Stimulated activated CD4-positive, alpha-beta T cell treated with anti-CD3 and anti-CD28 coated beads, TNF-alpha, amount 100 ng/mL, for 4 hours (primary cell): Measurements from ENCODE around the gene IQSEC3.

Experiments
- DNase-seq, 3 experiments: peaks; one replicate each; pipeline ENCODE4 v3.0.0-alpha.2; 2020; ENCODE audit warnings: low read depth in 3 of 3

IQSEC3 gene

DNA sequence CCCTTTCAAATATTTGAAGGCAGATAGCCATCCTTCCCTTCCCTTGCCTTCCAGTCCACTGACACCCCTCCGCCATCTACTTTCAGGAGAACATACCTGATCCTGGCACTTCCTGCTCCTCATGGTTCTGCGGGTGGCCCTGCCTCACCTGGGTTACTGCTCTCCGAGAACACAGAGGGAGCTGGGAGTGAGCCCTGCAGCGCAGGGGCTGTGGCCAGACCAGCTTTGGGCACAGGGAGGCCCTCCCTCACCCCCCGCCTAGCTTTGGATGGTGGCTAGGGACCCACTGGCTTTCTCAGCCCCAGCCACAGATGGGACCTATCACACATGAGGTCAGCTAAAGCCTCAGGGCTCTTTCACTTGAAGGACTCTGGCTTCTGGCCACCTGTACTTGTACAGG, 12.4 kb downstream of the IQSEC3 start:
- DNase-seq: no peak

DNA sequence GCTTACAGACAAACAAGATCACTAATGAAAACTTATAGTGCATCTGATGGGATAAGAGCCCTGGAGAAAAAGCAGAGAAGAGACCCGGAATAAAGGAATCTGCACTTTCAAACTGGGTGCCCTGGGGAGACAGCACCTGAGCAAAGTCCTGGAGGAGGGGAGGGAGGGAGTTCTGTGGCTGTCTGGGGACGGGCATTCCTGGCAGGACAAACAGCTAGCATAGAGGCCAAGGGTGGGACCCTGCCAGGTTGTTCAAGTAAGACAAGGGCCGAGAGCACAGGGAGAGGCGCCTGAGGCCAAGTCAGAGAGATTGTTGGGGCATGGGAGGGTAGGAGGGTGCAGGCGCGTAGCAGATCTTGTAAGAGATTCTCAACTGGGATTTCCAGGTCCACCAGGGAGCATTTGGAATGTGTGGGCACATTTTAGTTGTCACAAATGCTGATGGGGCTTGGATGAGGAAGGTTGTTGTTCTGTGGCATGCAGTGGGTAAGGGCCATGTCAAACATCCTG, 14.2 kb downstream of the IQSEC3 start:
- no peak for DNase-seq

DNA sequence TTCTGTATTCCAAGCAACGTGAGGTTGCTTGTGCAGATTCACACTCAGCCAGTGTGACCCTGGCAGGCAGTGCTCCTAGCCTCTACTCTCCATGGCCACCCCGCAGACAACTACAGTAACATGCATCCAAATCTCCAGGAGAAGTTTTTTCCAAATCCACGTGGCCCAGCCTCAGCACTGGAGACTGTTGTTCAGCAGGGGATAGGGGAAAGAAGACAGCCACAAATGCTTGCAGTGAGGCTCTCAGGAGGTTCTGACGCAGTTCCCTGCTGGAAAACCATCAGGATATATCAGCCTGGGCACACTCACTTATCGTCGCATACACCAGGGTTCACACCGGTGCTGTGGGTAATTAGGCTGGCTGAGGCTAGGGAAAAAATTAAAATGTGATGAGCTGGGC, 16.2 kb downstream of the IQSEC3 start:
- no peak for DNase-seq

GRCh38 chr12:84056-84455, 17.5 kb downstream of the IQSEC3 start:
- no peak for DNase-seq

DNA sequence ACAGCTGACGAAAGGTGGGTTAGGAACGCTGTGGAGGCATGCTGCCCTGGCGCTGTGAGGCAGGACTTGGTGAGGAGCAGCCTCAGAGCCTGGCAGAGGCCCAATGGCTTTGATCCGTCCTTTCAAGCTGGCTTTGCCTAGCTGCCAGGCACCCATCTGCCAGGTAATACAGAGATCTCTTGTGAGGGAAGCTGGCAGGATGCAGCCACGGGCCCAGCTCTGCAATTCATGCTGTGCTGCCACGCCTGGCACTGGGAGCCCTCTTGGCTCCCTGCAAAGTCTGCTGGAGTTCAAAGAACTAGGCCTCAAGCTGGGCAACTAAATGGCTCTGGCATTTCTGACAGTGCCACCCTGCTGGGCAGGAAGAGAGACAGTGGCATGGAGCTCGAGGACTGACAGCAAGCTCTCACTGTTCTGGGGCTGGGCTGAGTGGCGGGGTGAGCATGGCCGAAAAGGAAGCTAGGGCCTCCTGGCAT, 18.7 kb downstream of the IQSEC3 start:
- no peak for DNase-seq

- DNase-seq: no peak
These were observed 20.7 kb downstream of the IQSEC3 start for GRCh38 chr12:87315-87714.

- no peak for DNase-seq
These were observed 21.3 kb downstream of the IQSEC3 start for GRCh38 chr12:87856-88255.

GRCh38 chr12:89653-90052, 23.1 kb downstream of the IQSEC3 start:
- DNase-seq: no peak

DNA sequence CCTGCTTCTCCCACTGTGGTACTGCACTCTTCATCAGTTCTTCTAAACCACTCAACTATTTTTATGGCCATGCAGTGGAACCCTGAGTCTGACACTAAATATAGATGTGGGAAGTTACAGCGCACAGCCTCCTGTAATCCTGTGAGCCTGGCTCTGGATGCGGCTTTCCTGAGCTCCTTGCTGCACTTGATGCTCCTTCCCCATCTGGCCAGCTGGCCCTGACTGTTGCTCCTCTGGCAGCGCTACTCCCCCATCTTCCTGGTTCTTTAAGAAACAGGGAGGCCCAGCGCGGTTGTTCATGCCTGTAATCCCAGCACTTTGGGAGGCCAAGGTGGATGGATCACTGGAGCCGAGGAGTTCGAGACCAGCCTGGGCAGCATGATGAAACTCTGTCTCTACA, 24.6 kb downstream of the IQSEC3 start:
- DNase-seq: no peak

- no peak for DNase-seq
These were observed 26.9 kb downstream of the IQSEC3 start for GRCh38 chr12:93266-94005.

DNA sequence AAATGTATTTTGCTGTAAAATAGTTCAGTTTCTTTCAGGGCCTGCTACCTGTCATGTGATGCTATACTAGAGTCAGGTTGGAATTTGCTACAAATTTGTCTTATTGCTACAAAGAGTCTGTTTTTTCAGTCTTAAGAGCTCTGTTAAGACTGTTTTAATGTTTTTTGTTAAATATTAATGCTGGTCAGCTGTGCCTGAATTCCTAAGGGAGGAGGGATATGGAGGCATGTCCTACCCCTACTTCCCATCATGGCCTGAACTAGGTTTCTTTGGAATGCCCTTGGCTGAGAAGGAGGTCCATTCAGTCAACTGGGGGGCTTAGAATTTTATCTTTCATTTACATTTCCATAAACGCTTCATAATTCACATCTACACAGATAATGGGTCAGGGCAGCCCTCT, 30.0 kb downstream of the IQSEC3 start:
- no peak for DNase-seq

DNA sequence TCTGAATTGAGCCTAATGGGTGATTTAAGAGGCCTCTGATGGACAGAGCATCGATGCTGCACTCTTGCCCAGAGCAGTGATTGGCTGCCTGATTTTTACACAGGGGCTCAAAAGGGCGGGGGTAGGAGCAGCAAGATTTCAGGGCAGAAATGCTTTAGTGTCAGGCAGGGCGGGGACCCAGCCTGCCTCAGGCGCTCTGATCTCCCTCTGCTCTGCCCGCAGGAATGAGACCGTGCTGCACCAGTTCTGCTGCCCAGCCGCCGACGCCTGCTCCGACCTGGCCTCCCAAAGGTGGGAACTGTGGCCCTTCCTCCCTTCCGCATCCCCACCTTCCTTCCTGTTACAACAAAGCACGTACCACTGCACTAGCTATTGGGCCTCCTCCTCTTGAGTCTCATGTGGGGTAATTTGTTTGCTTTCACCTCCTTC, 32.4 kb downstream of the IQSEC3 start:
- no peak for DNase-seq

GRCh38 chr12:99605-100004, 33.0 kb downstream of the IQSEC3 start:
- DNase-seq: no peak

DNA sequence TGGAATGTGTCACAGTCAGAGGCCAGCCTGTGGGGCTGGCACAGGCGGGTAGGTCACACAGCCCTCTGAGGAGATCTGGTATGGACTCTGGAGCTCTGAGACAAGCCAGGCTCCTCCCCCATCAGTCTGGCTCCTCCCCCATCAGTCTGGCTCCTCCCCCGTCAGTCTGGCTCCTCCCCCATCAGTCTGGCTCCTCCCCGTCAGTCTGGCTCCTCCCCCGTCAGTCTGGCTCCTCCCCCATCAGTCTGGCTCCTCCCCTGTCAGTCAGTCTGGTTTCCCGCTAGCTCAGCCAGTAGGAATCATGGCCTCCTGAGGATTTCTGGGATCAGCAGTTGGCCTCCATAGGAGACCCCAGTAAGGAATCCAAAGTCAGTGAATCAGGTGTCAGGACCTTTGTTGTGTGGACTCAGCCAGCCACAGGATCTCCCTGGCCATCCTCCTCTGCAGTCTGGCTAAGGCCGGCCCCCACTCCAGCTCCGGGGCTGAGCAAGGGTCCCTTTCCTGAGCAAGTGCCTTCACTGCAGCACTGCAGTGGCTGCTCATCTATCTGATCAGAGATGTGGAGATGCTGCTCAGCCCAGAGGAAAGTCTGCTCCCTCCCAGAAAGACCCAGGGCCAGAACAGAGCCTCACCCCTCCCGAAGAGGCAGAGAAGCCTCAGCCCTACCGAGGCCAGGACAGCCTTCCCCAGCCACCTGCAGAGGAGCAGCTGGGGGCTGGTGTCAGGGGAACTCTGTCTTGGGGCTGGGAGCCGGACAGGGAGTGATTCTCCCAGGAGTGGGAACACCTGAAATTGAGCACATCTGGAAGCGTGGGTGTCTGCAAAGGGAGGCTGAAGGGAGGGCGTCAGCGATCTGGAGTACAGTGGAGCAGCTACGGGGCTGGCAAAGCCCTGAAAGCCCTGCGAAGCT, 35.7 kb downstream of the IQSEC3 start:
- DNase-seq: no peak

DNA sequence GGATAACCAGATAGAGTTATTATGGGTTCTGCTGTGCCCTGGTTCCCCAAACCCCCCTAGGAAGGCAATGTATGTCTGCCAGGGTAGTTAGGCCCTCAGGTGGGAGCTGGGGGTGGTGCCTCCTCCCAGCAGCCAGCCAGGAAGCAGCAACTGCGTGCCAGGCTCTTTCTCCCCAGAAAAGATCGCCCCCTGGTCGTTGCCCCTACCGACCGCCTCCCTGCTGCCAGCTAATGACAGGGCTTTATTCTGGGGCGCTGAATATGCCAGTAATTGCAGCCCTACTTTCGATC, 36.3 kb downstream of the IQSEC3 start:
- no peak for DNase-seq

DNA sequence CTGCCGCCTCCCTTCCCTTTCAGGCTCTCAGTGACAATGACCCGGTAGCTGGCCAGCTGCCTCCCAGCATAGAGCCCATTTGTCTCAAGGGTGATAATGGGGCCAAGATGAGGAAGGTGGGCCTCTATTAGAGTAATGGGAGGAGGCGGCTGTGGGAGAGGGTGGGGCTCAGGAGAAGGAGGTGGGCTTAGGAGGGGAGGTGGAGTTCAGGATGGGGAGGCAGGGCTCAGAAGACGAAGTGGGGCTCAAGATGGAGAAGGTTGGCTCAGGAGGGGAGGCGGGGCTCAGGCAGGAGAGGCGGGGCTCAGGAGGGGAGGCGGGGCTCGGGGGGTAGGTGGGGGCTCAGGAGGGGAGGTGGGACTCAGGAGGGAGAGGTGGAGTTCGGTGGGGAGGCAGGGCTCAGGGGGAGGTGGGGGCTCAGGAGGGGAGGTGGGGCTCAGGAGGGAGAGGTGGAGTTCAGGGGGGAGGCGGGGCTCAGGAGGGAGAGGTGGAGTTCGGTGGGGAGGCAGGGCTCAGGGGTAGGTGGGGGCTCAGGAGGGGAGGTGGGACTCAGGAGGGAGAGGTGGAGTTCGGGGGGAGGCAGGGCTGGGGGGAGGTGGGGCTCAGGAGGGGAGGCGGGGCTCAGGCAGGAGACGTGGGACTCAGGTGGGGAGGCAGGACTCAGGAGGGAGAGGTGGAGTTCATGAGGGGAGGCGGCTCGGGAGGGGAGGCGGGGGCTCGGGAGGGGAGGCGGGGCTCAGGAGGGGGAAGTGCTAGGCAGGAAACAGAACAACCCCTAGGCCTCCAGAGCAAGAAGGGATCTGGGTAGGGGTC, 36.8 kb downstream of the IQSEC3 start:
- DNase-seq: no peak

DNA sequence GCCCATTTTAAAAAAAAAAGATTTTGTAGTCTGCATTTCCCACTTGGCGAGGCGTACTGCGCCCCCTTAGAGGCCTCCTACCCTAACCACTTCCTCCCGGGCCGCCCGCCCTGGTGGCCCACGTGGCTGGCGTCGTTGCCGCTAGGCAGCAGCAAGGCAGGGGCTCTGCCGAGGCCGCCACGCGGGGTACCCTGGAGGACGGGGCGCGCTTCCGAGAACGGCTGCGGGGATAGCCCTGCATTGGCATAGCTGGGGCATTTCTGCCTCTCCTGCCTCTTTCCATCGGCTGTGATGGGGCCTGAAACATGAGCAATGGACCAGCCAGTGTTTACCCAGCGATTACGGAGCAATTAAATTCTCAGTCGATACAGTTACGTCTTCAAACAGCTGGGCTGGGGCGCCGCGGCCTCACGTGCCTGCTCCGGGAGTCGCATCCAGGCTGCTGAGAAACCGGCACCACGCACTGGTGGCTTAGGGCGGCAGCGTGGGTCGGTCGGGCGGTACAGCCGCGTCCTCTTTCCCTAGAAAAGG, 38.0 kb downstream of the IQSEC3 start:
- no peak for DNase-seq

- DNase-seq: no peak
These were observed 39.1 kb downstream of the IQSEC3 start for GRCh38 chr12:105696-106095.

DNA sequence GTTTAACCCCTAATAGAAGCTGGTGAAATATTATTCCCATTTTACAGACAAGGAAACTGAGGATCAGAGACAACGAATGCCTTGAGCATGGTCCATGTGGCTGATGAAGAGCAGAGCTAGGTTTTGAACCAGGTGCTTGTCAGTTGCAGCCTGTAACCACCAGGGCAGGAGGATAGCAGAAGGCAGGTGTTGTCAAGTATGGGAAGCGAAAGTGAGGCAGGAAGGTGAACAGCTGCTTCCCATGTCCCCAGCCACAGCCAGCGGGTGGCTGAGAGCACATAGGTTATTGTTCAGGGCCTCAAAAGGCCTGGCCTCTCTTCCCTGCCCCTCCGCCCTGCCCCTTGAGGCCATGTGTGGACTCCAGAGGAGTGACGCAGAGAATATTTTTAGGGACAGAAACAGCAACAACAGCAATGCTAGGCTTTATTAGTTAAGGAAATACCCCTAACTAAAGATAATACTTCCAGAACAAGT, 39.6 kb downstream of the IQSEC3 start:
- DNase-seq: no peak

GRCh38 chr12:108594-108993, 42.0 kb downstream of the IQSEC3 start:
- DNase-seq: no peak

DNA sequence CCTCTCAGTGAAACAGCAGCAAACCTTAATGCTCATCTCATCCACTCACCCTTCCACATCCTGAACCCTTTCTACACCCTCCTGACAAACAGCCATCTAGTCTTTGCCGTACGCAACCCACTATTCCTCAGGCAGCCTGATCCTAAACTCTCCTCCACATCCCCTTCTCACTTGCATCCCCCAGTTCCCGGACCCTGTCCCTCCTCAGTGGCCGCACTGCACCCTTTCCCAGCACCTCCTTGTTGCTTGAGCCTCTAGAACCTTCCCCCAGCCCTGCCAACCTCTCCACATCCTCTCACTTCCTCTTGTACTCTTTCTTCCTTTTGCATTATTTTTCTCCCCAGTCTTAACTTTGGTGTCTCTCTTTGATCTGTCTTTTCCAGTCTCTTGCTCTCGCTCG, 42.9 kb downstream of the IQSEC3 start:
- DNase-seq: no peak

GRCh38 chr12:109872-110271, 43.3 kb downstream of the IQSEC3 start:
- no peak for DNase-seq
